Frontal cortex (tissue), 4 donors: ENCODE data around the gene COL24A1. TPM values are rescaled to one million over a fixed set of nuclear protein-coding genes. Genes with fewer than 3 reads are reported as not detected.
"Not testable (repeated sequence)": the region's sequence is repeated elsewhere in the genome, so short reads cannot be mapped to it uniquely, and the experiment has no call there.

Experiments
- DNase-seq, 2 donors: peaks; one replicate each; pipeline ENCODE4 v3.0.0; 2012; ENCODE audit warnings: low spot score in 2 of 2
- FAIRE-seq: peaks from 2 replicates; lab custom pipeline; 2012; peaks lifted over from hg19 to GRCh38; lab: Jason Lieb, UNC
- total RNA-seq: library from RNA; depleted of rRNA; stranded (reverse); fragments of >200 nt; gene quantifications from one replicate; pipeline ENCODE4 v1.2.3, GENCODE V29; 2014
- donor health status: control.
- donor health status: control.
- donor health status: control.

The COL24A1 gene
- total RNA-seq, 1 donor from 2014 or later = 1.6 TPM

GRCh38 chr1:86154571-86155050 lies 2.0 kb downstream of the COL24A1 start:
- FAIRE-seq (no peak), DNase-seq (peak in 1 of 2 donors; percentile 12)

GRCh38 chr1:86153836-86154235 lies 2.7 kb downstream of the COL24A1 start:
- DNase-seq (no peak), FAIRE-seq (no peak)

GRCh38 chr1:86152887-86153286 lies 3.7 kb downstream of the COL24A1 start:
- DNase-seq = no peak
- no peak for FAIRE-seq

- DNase-seq (no peak), FAIRE-seq (no peak)
These were observed 5.1 kb downstream of the COL24A1 start for GRCh38 chr1:86151427-86151826.

GRCh38 chr1:86150553-86151055 lies 6.0 kb downstream of the COL24A1 start:
- FAIRE-seq (no peak), DNase-seq (no peak)

- FAIRE-seq (no peak), DNase-seq (no peak)
These were observed 7.0 kb downstream of the COL24A1 start for GRCh38 chr1:86149591-86149990.

GRCh38 chr1:86147755-86148154 lies 8.8 kb downstream of the COL24A1 start:
- no peak for FAIRE-seq
- no peak for DNase-seq

- no peak for FAIRE-seq
- no peak for DNase-seq
These were observed 10.0 kb downstream of the COL24A1 start for GRCh38 chr1:86146566-86146965.

- DNase-seq (no peak), FAIRE-seq (no peak)
These were observed 16.2 kb downstream of the COL24A1 start for GRCh38 chr1:86140281-86140880.

GRCh38 chr1:86138746-86139145 lies 17.8 kb downstream of the COL24A1 start:
- DNase-seq (no peak), FAIRE-seq (no peak)

GRCh38 chr1:86137436-86137835 lies 19.1 kb downstream of the COL24A1 start:
- no peak for FAIRE-seq
- DNase-seq = no peak

- DNase-seq (no peak), FAIRE-seq (no peak)
These were observed 37.3 kb downstream of the COL24A1 start for GRCh38 chr1:86119214-86119764.

GRCh38 chr1:86114816-86115400 lies 41.7 kb downstream of the COL24A1 start:
- FAIRE-seq (no peak), DNase-seq (no peak)

GRCh38 chr1:86114236-86114635 lies 42.3 kb downstream of the COL24A1 start:
- no peak for DNase-seq
- no peak for FAIRE-seq

- DNase-seq, FAIRE-seq: not testable (repeated sequence)
These were observed 45.0 kb downstream of the COL24A1 start for GRCh38 chr1:86111590-86111989.

GRCh38 chr1:86110451-86111129 lies 46.0 kb downstream of the COL24A1 start:
- FAIRE-seq = no peak
- DNase-seq = no peak

GRCh38 chr1:86105533-86105866 lies 51.1 kb downstream of the COL24A1 start:
- FAIRE-seq (no peak), DNase-seq (no peak)

- DNase-seq = no peak
These were observed 51.7 kb downstream of the COL24A1 start for GRCh38 chr1:86104606-86105532.

GRCh38 chr1:86101616-86102015 lies 55.0 kb downstream of the COL24A1 start:
- no peak for FAIRE-seq
- DNase-seq = no peak

More at GRCh38 chr1:86104606-86105532, 51.7 kb downstream of the COL24A1 start:
- FAIRE-seq = no peak

GRCh38 chr1:86100401-86100800 lies 56.2 kb downstream of the COL24A1 start:
- DNase-seq = no peak
- no peak for FAIRE-seq
